Measurements from ENCODE around the gene RPS14. TPM values are rescaled to one million over a fixed set of nuclear protein-coding genes. Genes with fewer than 3 reads are reported as not detected.
A peak's percentile ranks its signal among the peaks of the same experiment; 100 is the strongest.

Gene RPS14
- polyA plus RNA-seq, 1 donor (not counting 4 experiments of a cell fraction or from before 2014, with no cell fraction given) = 3,540 TPM

DNA sequence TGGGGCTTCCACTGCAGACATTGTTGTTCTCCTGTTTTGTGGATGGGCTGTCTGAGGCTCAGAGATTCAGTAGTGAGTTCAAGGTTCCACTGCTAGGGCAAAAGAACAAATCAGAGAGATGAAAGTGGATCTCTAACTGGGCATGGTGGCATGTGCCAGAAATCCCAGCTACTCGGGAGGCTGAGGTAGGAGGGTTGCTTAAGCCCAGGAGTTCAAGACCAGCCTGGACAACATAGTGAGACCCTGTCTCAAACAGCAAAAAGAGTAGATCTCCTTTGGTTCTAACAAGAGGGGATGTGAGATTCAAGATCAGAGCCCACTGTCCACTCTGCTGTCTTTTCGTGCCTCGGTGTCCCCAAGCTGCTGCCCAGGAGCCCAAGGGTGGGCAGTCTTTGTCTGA, 46.6 kb upstream of the RPS14 start:
- Histone ChIP-seq H3K4me2 (ENCODE audit: control insufficient read depth, extremely low read depth, insufficient read depth, low read depth, low read length) (no peak overlapping the region), H3K36me3 (ENCODE audit: control insufficient read depth in 2 of 2, extremely low read depth in 1 of 2, insufficient read depth in 2 of 2, low read length in 2 of 2) (peaks cover 3 to 6% of the 10 kb centered on the region in 2 experiments), H4K20me1 (ENCODE audit: control insufficient read depth, extremely low read depth, insufficient read depth, low read length) (peaks cover 2% of the 10 kb centered on the region), H3K9me3 (ENCODE audit: control insufficient read depth, low read depth, low read length) (no peaks in the 10 kb centered on the region), H3K4me3 (ENCODE audit: control insufficient read depth in 2 of 3, extremely low read depth in 1 of 3, insufficient read depth in 2 of 3, low read depth in 1 of 3, low read length in 3 of 3) (no peak overlapping the region), H3K79me2 (ENCODE audit: control insufficient read depth, insufficient read depth, low read length) (peaks cover 69% of the 10 kb centered on the region), H3K9ac (ENCODE audit: control insufficient read depth, extremely low read depth, insufficient read depth, low read length) (no peak overlapping the region), H3K4me1 (ENCODE audit: control insufficient read depth, extremely low read depth, insufficient read depth, low read length) (peaks cover 73% of the 10 kb centered on the region), H3K9me1 (ENCODE audit: control insufficient read depth, extremely low read depth, insufficient read depth, low read length) (peaks cover 14% of the 10 kb centered on the region), H2AFZ (ENCODE audit: control insufficient read depth, low read length) (no peak overlapping the region), H3K27ac (ENCODE audit: control insufficient read depth, insufficient read depth, low read length) (peak overlapping the region; percentile 44), H3K27me3 (ENCODE audit: control insufficient read depth, extremely low read depth, insufficient read depth, low read length) (no peaks in the 10 kb centered on the region)
- no peak for FAIRE-seq
- TF ChIP-seq EZH2 (IDR thresholded peaks at IDR 0.05; ENCODE audit: low read length) = no peak
- TF ChIP-seq, protein P1, sequence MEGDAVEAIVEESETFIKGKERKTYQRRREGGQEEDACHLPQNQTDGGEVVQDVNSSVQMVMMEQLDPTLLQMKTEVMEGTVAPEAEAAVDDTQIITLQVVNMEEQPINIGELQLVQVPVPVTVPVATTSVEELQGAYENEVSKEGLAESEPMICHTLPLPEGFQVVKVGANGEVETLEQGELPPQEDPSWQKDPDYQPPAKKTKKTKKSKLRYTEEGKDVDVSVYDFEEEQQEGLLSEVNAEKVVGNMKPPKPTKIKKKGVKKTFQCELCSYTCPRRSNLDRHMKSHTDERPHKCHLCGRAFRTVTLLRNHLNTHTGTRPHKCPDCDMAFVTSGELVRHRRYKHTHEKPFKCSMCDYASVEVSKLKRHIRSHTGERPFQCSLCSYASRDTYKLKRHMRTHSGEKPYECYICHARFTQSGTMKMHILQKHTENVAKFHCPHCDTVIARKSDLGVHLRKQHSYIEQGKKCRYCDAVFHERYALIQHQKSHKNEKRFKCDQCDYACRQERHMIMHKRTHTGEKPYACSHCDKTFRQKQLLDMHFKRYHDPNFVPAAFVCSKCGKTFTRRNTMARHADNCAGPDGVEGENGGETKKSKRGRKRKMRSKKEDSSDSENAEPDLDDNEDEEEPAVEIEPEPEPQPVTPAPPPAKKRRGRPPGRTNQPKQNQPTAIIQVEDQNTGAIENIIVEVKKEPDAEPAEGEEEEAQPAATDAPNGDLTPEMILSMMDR (optimal IDR thresholded peaks at IDR 0.05 in 1 of 3, IDR thresholded peaks at IDR 0.05 in 1 of 3, conservative IDR thresholded peaks at IDR 0.05 in 1 of 3; ENCODE audit: extremely low read depth in 1 of 3, insufficient read depth in 2 of 3, low read length in 3 of 3) = no peak
- dilution Hi-C loops (cut with MboI; ENCODE audit: extremely low pct_ligation_motif_present, low sequenced_read_pairs) = no loop called here
- no peak for DNase-seq (ENCODE audit: low read depth, low spot score)

GRCh38 chr5:150492621-150493020, 43.1 kb upstream of the RPS14 start:
- Histone ChIP-seq H3K27me3 (ENCODE audit: control insufficient read depth, extremely low read depth, insufficient read depth, low read length) (no peaks in the 10 kb centered on the region), H3K4me2 (ENCODE audit: control insufficient read depth, extremely low read depth, insufficient read depth, low read depth, low read length) (peak overlapping the region; percentile 76), H3K9me3 (ENCODE audit: control insufficient read depth, low read depth, low read length) (no peaks in the 10 kb centered on the region), H3K9me1 (ENCODE audit: control insufficient read depth, extremely low read depth, insufficient read depth, low read length) (peaks cover 6% of the 10 kb centered on the region), H3K4me3 (ENCODE audit: control insufficient read depth in 2 of 3, extremely low read depth in 1 of 3, insufficient read depth in 2 of 3, low read depth in 1 of 3, low read length in 3 of 3) (peak overlapping the region in 2 of 3 experiments; percentile 9 to 15), H3K27ac (ENCODE audit: control insufficient read depth, insufficient read depth, low read length) (peak overlapping the region; percentile 88), H3K79me2 (ENCODE audit: control insufficient read depth, insufficient read depth, low read length) (peaks cover 70% of the 10 kb centered on the region), H3K4me1 (ENCODE audit: control insufficient read depth, extremely low read depth, insufficient read depth, low read length) (peaks cover 74% of the 10 kb centered on the region), H4K20me1 (ENCODE audit: control insufficient read depth, extremely low read depth, insufficient read depth, low read length) (no peaks in the 10 kb centered on the region), H3K9ac (ENCODE audit: control insufficient read depth, extremely low read depth, insufficient read depth, low read length) (peak overlapping the region; percentile 49), H3K36me3 (ENCODE audit: control insufficient read depth in 2 of 2, extremely low read depth in 1 of 2, insufficient read depth in 2 of 2, low read length in 2 of 2) (peaks cover 1 to 2% of the 10 kb centered on the region in 2 experiments), H2AFZ (ENCODE audit: control insufficient read depth, low read length) (no peak overlapping the region)
- dilution Hi-C loops (cut with MboI; ENCODE audit: extremely low pct_ligation_motif_present, low sequenced_read_pairs) = no loop called here
- FAIRE-seq = peak; percentile 98
- TF ChIP-seq, protein P1 (optimal IDR thresholded peaks at IDR 0.05 in 1 of 3, IDR thresholded peaks at IDR 0.05 in 1 of 3, conservative IDR thresholded peaks at IDR 0.05 in 1 of 3; ENCODE audit: extremely low read depth in 1 of 3, insufficient read depth in 2 of 3, low read length in 3 of 3) = no peak
- TF ChIP-seq EZH2 (IDR thresholded peaks at IDR 0.05; ENCODE audit: low read length) = no peak
- DNase-seq (ENCODE audit: low read depth, low spot score) = peak; percentile 99
